ENCODE data around the gene PPDPF. TPM values are rescaled to one million over a fixed set of nuclear protein-coding genes. Genes with fewer than 3 reads are reported as not detected.
A peak's percentile ranks its signal among the peaks of the same experiment; 100 is the strongest.

Gene PPDPF
- polyA plus RNA-seq, 2 of the 4 experiments (the other 2 are of a cell fraction) = 7.7 to 217 TPM

- ChIA-PET POLR2A (no interaction called here), CTCF (interaction anchor here (1.5 kb wide), 1 partner anchor 24 kb away, joined by 4 read pairs; no protein-coding TSS in a partner anchor)
- FAIRE-seq (no peak), DNase-seq (ENCODE audit: low read depth in 1 of 2, low spot score in 1 of 2) (no peak), ATAC-seq (no peak)
- Histone ChIP-seq H3K4me2 (peak overlapping the region; percentile 99; the same call in 2 of the 3 replicates), H3K9me3 (no peaks in the 10 kb centered on the region), H3K4me1 (peaks cover 13% of the 10 kb centered on the region), H3K4me3 (no peak overlapping the region), H3K27ac (no peak overlapping the region)
- 52% methylated on average over 9 of the region's 13 CpGs for WGBS (ENCODE audit: missing lambda C conversion rate)
- TF ChIP-seq RNF2 (IDR thresholded peaks at IDR 0.05; ENCODE audit: borderline replicate concordance, low read depth) = no peak
- no peak for TF ChIP-seq EHMT2 (IDR thresholded peaks at IDR 0.05; ENCODE audit: low read depth)
- TF ChIP-seq RARB (CRISPR knock-in tag; IDR thresholded peaks at IDR 0.05) = no peak
Measured at GRCh38 chr20:63472862-63473390, 47.6 kb upstream of the PPDPF start.

GRCh38 chr20:63473555-63474449 lies 46.8 kb upstream of the PPDPF start:
- no peak overlapping the region for H3K4me2 ChIP-seq
- TF ChIP-seq BHLHE40 (IDR thresholded peaks at IDR 0.05; ENCODE audit: low read depth, low read length) (no peak), TFCP2L1 (CRISPR knock-in tag; IDR thresholded peaks at IDR 0.05) (no peak), RCOR1 (IDR thresholded peaks at IDR 0.05; ENCODE audit: low read depth, low read length) (no peak), CHD4 (IDR thresholded peaks at IDR 0.05; ENCODE audit: borderline replicate concordance) (no peak), HOXB13 (CRISPR knock-in tag; IDR thresholded peaks at IDR 0.05; ENCODE audit: low read depth) (no peak), CEBPB (IDR thresholded peaks at IDR 0.05) (no peak), HES2 (IDR thresholded peaks at IDR 0.05) (no peak), MAZ (IDR thresholded peaks at IDR 0.05; ENCODE audit: borderline replicate concordance, low read depth, low read length) (no peak), MAFK (IDR thresholded peaks at IDR 0.05; ENCODE audit: partially characterized antibody) (no peak), POLR2A (IDR thresholded peaks at IDR 0.05; ENCODE audit: low read length) (no peak), CTCF (IDR thresholded peaks at IDR 0.05) (no peak), SMC3 (IDR thresholded peaks at IDR 0.05) (no peak), KDM1A (IDR thresholded peaks at IDR 0.05; ENCODE audit: low read depth) (no peak), MYC (IDR thresholded peaks at IDR 0.05; ENCODE audit: borderline replicate concordance, low read length) (no peak), NPAS2 (CRISPR knock-in tag; IDR thresholded peaks at IDR 0.05; ENCODE audit: borderline replicate concordance) (no peak), EHMT2 (IDR thresholded peaks at IDR 0.05; ENCODE audit: low read depth) (no peak), CBX8 (IDR thresholded peaks at IDR 0.05) (no peak), HDAC2 (IDR thresholded peaks at IDR 0.05) (no peak), ZC3H11A (IDR thresholded peaks at IDR 0.05) (no peak)
- peaks cover 13% of the 10 kb centered on the region for H3K4me1 ChIP-seq
- no peak overlapping the region for H3K27ac ChIP-seq
- 28% methylated on average over 22 of the region's 30 CpGs for WGBS (ENCODE audit: missing lambda C conversion rate)
- POLR2A ChIA-PET = no interaction called here
- H3K4me3 ChIP-seq = no peak overlapping the region
- DNase-seq (ENCODE audit: low read depth in 1 of 2, low spot score in 1 of 2) (no peak), ATAC-seq (no peak), FAIRE-seq (peak; percentile 46)
- CTCF ChIA-PET = interaction anchor here (0.8 to 3.2 kb wide), 2 partner anchors 23 to 64 kb away, joined by 3 to 17 read pairs; no protein-coding TSS in a partner anchor
- no peaks in the 10 kb centered on the region for H3K9me3 ChIP-seq

- POLR2A ChIA-PET = no interaction called here
- H3K27ac ChIP-seq = no peak overlapping the region
- TF ChIP-seq EHMT2 (IDR thresholded peaks at IDR 0.05; ENCODE audit: low read depth) = 0 out of 2 replicates have a peak, but pooled peaks have one; percentile 10
- TF ChIP-seq FOSB (CRISPR knock-in tag; IDR thresholded peaks at IDR 0.05) = no peak
- peak; percentile 81 for TF ChIP-seq REST (IDR thresholded peaks at IDR 0.05)
- no peak overlapping the region for H3K4me3 ChIP-seq
- WGBS (ENCODE audit: missing lambda C conversion rate) = 15% methylated on average over 15 of the region's 16 CpGs
- peaks cover 13% of the 10 kb centered on the region for H3K4me1 ChIP-seq
- ATAC-seq (peak; percentile 51 to 61; a peak in 5 of 6 replicates), DNase-seq (ENCODE audit: low read depth in 1 of 2, low spot score in 1 of 2) (peak in 1 of 2 experiments; percentile 52), FAIRE-seq (no peak)
- CTCF ChIA-PET = interaction anchor here (0.9 to 3.2 kb wide), 2 partner anchors 18 to 21 kb away, joined by 3 to 17 read pairs; no protein-coding TSS in a partner anchor
- H3K9me3 ChIP-seq = no peaks in the 10 kb centered on the region
- H3K4me2 ChIP-seq = no peak overlapping the region
Measured at GRCh38 chr20:63475209-63475608, 45.4 kb upstream of the PPDPF start.

Measured in A549 (cell line).